Measurements from ENCODE around the gene C11orf68.

C11orf68 gene

DNA sequence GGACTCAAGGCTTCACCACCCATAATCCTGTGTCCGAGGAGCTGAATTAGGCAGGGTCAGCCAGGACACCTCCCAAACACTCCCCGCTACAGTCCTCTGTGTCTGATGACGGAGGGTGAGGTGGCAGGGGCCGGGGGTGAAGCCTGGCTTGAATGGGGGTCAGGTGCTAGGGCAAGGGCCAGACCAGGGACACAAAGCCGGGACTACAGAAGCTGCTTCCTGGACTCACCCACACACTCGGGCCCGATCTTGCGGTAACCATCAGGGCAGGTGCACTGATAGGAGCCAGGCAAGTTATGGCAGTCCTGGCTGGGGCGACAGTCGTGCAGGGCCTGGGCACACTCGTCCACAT, 48.6 kb downstream of the C11orf68 start:
- no peak for DNase-seq

DNA sequence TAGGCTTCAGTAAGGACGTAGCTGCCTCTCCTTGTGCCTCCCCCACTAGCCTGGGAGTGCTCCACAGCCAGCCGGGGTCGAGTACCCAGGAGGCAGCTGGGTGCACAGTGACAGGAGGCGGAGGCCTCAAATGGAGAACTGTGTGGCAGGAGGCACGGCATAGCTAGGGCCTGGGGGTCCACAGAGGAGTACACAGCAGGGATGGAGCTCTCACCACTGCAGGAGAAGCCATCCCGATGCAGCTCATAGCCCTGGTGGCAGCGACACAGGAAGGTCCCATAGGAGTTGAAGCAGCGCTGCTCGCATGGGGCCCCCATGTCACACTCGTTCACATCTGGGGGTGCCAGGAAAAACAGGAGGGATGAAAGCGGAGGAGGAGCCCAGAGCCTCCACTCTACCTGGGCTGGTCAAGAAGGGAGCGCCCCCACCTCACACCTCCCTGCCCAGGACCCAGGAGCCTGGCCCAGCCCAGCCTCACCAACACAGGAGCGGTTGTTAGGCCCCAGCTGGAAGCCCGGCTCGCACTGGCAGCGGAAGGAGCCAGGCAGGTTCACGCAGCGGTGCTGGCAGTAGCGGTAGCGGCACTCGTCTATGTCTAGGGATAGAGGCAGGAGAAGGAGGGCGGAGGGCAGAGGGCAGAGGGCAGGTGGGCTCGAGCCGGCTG, 49.1 kb downstream of the C11orf68 start:
- no peak for DNase-seq

- DNase-seq: no peak
Measured at GRCh38 chr11:65868907-65869306, 50.0 kb downstream of the C11orf68 start.

- no peak for DNase-seq
Measured at GRCh38 chr11:65868076-65868667, 50.7 kb downstream of the C11orf68 start.

GRCh38 chr11:65867284-65868071, 51.4 kb downstream of the C11orf68 start:
- no peak for DNase-seq
